Measurements from ENCODE around the gene LYRM4.

LYRM4 gene

DNA sequence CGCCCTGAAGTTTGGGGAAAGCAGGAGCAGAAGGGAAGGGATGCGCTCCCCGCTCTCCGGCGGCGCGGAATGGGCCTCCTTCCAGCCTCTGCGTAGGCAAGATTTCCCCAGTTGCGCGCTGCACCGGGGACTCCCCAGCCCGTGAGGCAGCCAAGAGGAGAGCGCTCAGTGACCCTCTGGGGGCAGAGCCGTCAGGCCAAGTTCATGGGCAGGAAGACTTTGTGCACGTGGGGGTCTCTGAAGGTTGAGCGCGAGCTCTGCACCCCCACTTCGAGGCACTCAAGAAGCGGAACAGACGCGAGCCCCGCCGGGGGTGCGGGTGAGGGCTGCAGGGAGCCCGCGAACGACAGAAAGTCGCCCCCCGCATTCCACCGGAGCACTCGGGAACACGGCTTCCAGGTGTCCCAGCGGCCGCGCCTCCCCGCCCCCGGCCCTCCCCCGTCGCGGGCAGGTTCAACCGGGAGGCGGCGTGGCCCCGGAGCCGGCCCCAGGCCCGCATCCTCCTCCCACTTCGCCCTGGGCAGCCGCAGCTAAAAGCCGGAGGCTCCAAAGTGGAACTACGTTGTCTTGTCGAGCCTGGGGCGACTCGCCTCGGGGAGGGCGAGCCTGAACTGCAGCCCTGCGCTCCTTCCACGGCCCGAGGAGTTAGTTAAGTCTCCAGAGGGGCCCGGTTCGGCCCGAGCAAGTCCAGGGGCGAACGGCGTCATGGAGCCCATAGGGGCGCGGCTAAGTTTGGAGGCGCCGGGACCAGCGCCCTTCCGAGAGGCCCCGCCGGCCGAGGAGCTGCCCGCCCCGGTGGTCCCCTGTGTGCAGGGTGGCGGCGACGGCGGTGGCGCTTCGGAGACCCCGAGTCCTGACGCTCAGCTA lies 175.7 kb downstream of the LYRM4 start, which contains the start of gene PPP1R3G:
Gene PPP1R3G, plus strand, starts transcription at position 561 of the 867 bp plus-strand sequence. Its CDS starts 145 bp downstream, at position 706.
- Histone ChIP-seq H4K91ac (ENCODE audit: low read length) (peak within 1 kb of the TSS; percentile 84), H3K27ac (ENCODE audit: low read length, poor library complexity, severe bottlenecking) (no peak within 1 kb of the TSS), H3K27me3 (ENCODE audit: control insufficient read depth in 1 of 2, insufficient read depth in 1 of 2, low read length in 2 of 2) (peaks cover 3 to 15% of the 10 kb centered on the region in 2 experiments), H4K8ac (ENCODE audit: low read length) (peak within 1 kb of the TSS; percentile 98), H3K4ac (ENCODE audit: low read depth in 1 of 2, low read length in 2 of 2) (peak within 1 kb of the TSS; percentile 77 to 91), H2AK5ac (ENCODE audit: low read length, severe bottlenecking) (no peak within 1 kb of the TSS), H2BK5ac (ENCODE audit: low read depth, low read length, poor library complexity, severe bottlenecking) (no peak within 1 kb of the TSS), H3K79me1 (replicated peaks; ENCODE audit: low read length, poor library complexity, severe bottlenecking) (peaks cover 1% of the 10 kb centered on the region), H2BK15ac (ENCODE audit: low read depth, poor library complexity, severe bottlenecking) (peak within 1 kb of the TSS; percentile 98), H2AFZ (ENCODE audit: low read depth, low read length) (peak within 1 kb of the TSS; percentile 74), H3K23ac (ENCODE audit: low read length in 2 of 2) (peak within 1 kb of the TSS in 1 of 2 experiments; percentile 78), H3K4me1 (ENCODE audit: control insufficient read depth, insufficient read depth, low read depth, low read length) (peaks cover 30% of the 10 kb centered on the region), H3K9ac (ENCODE audit: low read length) (peak within 1 kb of the TSS; percentile 83), H3K14ac (ENCODE audit: low read length in 2 of 2) (peak within 1 kb of the TSS in 1 of 2 experiments; percentile 83), H3K18ac (ENCODE audit: low read depth in 1 of 2, low read length in 2 of 2) (peak within 1 kb of the TSS; percentile 81 to 83), H3K36me3 (ENCODE audit: control insufficient read depth in 1 of 2, insufficient read depth in 2 of 2, low read depth in 1 of 2, low read length in 2 of 2) (no peaks in the 10 kb centered on the region), H2BK120ac (ENCODE audit: low read depth, low read length) (peak within 1 kb of the TSS; percentile 76), H3K4me3 (ENCODE audit: insufficient read depth in 1 of 2, low read depth in 1 of 2, low read length in 2 of 2) (peak within 1 kb of the TSS; percentile 64 to 82), H2BK12ac (ENCODE audit: low read length in 2 of 2) (peak within 1 kb of the TSS; percentile 72 to 93), H3K9me3 (ENCODE audit: control insufficient read depth, low read length) (no peaks in the 10 kb centered on the region), H3K4me2 (ENCODE audit: low read length, poor library complexity, severe bottlenecking) (peak within 1 kb of the TSS; percentile 84)
- peak; percentile 80 for DNase-seq
- 1% methylated on average over 70 of the region's 83 CpGs for WGBS

DNA sequence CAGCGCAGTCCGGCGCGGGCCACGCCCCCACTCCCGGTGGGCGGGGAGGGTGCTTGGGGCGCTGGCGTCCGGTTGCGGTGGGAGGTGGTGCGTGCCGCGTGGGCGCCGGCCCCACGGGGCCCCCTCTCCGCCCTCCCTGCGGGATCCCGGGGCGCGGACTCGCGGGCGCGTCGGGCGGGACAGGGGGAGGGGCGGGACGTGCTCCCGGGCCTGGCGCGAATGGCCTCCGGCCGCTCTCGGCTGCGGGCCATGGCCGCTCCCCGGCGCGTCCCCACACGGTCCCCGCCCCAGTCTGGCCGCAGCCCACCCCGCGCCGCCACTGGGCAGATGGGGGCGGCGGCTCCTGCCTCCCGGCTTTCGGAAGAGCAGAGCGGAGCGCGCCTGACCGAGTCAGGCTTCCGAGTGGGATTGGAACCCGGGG lies 176.4 kb downstream of the LYRM4 start:
- Histone ChIP-seq H3K79me1 (replicated peaks; ENCODE audit: low read length, poor library complexity, severe bottlenecking) (peaks cover 1% of the 10 kb centered on the region), H3K23ac (ENCODE audit: low read length in 2 of 2) (peak overlapping the region in 1 of 2 experiments; percentile 78), H3K36me3 (ENCODE audit: control insufficient read depth in 1 of 2, insufficient read depth in 2 of 2, low read depth in 1 of 2, low read length in 2 of 2) (no peaks in the 10 kb centered on the region), H3K27me3 (ENCODE audit: control insufficient read depth in 1 of 2, insufficient read depth in 1 of 2, low read length in 2 of 2) (peaks cover 3 to 15% of the 10 kb centered on the region in 2 experiments), H2AFZ (ENCODE audit: low read depth, low read length) (no peak overlapping the region), H4K8ac (ENCODE audit: low read length) (peak overlapping the region; percentile 98), H3K27ac (ENCODE audit: low read length, poor library complexity, severe bottlenecking) (no peak overlapping the region), H2BK120ac (ENCODE audit: low read depth, low read length) (peak overlapping the region; percentile 76), H3K4me2 (ENCODE audit: low read length, poor library complexity, severe bottlenecking) (peak overlapping the region; percentile 84), H4K91ac (ENCODE audit: low read length) (peak overlapping the region; percentile 84), H3K4me1 (ENCODE audit: control insufficient read depth, insufficient read depth, low read depth, low read length) (peaks cover 30% of the 10 kb centered on the region), H3K9me3 (ENCODE audit: control insufficient read depth, low read length) (no peaks in the 10 kb centered on the region), H3K4ac (ENCODE audit: low read depth in 1 of 2, low read length in 2 of 2) (peak overlapping the region; percentile 60 to 91), H2BK15ac (ENCODE audit: low read depth, poor library complexity, severe bottlenecking) (peak overlapping the region; percentile 98), H3K9ac (ENCODE audit: low read length) (peak overlapping the region; percentile 83), H2AK5ac (ENCODE audit: low read length, severe bottlenecking) (no peak overlapping the region), H3K4me3 (ENCODE audit: insufficient read depth in 1 of 2, low read depth in 1 of 2, low read length in 2 of 2) (peak overlapping the region; percentile 64 to 82), H2BK5ac (ENCODE audit: low read depth, low read length, poor library complexity, severe bottlenecking) (no peak overlapping the region), H3K18ac (ENCODE audit: low read depth in 1 of 2, low read length in 2 of 2) (peak overlapping the region; percentile 76 to 83), H3K14ac (ENCODE audit: low read length in 2 of 2) (peak overlapping the region in 1 of 2 experiments; percentile 0), H2BK12ac (ENCODE audit: low read length in 2 of 2) (peak overlapping the region; percentile 72 to 93)
- no peak for DNase-seq
- 1% methylated on average over 43 of the region's 57 CpGs for WGBS

DNA sequence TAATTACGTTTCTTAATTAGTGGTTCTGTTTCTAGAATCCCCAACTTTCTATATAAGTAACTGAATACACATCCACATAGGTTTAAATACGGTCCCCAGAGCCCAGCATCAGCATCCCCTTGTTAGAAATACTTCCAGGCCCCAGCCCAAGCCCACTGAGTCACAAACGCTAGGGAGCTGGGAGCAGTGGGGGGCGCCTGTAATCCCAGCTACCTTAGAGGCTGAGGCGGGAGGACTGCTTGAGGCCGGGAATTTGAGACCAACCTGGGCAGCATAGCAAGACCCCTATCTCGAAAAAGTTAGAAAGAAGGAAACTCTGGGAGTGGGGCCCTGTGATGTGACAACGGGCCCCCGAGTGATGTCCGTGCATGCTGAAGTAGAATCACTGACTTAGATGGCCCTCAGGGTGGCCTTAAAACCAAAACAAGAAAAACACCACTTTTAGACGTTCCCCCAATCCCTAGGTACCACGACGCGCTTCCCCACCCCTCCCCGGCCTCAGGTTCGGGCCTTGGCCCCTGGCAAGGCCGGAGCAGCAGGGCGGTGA lies 176.9 kb downstream of the LYRM4 start:
- no peak overlapping the region for H2BK5ac ChIP-seq (ENCODE audit: low read depth, low read length, poor library complexity, severe bottlenecking)
- H3K36me3 ChIP-seq (ENCODE audit: control insufficient read depth in 1 of 2, insufficient read depth in 2 of 2, low read depth in 1 of 2, low read length in 2 of 2), result no peaks in the 10 kb centered on the region
- no peak overlapping the region for H3K14ac ChIP-seq (ENCODE audit: low read length in 2 of 2)
- H2BK120ac ChIP-seq (ENCODE audit: low read depth, low read length), result peak overlapping the region; percentile 76
- peak overlapping the region; percentile 98 for H4K8ac ChIP-seq (ENCODE audit: low read length)
- peak overlapping the region; percentile 98 for H2BK15ac ChIP-seq (ENCODE audit: low read depth, poor library complexity, severe bottlenecking)
- no peak for DNase-seq
- peak overlapping the region; percentile 83 for H3K9ac ChIP-seq (ENCODE audit: low read length)
- H3K4ac ChIP-seq (ENCODE audit: low read depth in 1 of 2, low read length in 2 of 2), result peak overlapping the region; percentile 56 to 91
- H3K27ac ChIP-seq (ENCODE audit: low read length, poor library complexity, severe bottlenecking), result no peak overlapping the region
- H2AFZ ChIP-seq (ENCODE audit: low read depth, low read length), result no peak overlapping the region
- 62% methylated on average over 18 of the region's 18 CpGs for WGBS
- H3K4me1 ChIP-seq (ENCODE audit: control insufficient read depth, insufficient read depth, low read depth, low read length), result peaks cover 30% of the 10 kb centered on the region
- peak overlapping the region; percentile 76 to 83 for H3K18ac ChIP-seq (ENCODE audit: low read depth in 1 of 2, low read length in 2 of 2)
- H3K79me1 ChIP-seq (replicated peaks; ENCODE audit: low read length, poor library complexity, severe bottlenecking), result peaks cover 1% of the 10 kb centered on the region
- H3K4me2 ChIP-seq (ENCODE audit: low read length, poor library complexity, severe bottlenecking), result peak overlapping the region; percentile 84
- H3K27me3 ChIP-seq (ENCODE audit: control insufficient read depth in 1 of 2, insufficient read depth in 1 of 2, low read length in 2 of 2), result peaks cover 3 to 15% of the 10 kb centered on the region in 2 experiments
- no peak overlapping the region for H2AK5ac ChIP-seq (ENCODE audit: low read length, severe bottlenecking)
- peak overlapping the region in 1 of 2 experiments; percentile 78 for H3K23ac ChIP-seq (ENCODE audit: low read length in 2 of 2)
- peak overlapping the region in 1 of 2 experiments; percentile 93 for H2BK12ac ChIP-seq (ENCODE audit: low read length in 2 of 2)
- no peaks in the 10 kb centered on the region for H3K9me3 ChIP-seq (ENCODE audit: control insufficient read depth, low read length)
- H3K4me3 ChIP-seq (ENCODE audit: insufficient read depth in 1 of 2, low read depth in 1 of 2, low read length in 2 of 2), result peak overlapping the region; percentile 64 to 82
- H4K91ac ChIP-seq (ENCODE audit: low read length), result peak overlapping the region; percentile 84

GRCh38 chr6:5083307-5083583 lies 177.5 kb downstream of the LYRM4 start:
- H2BK120ac ChIP-seq (ENCODE audit: low read depth, low read length), result no peak overlapping the region
- no peak overlapping the region for H4K91ac ChIP-seq (ENCODE audit: low read length)
- peak overlapping the region in 1 of 2 experiments; percentile 30 for H2BK12ac ChIP-seq (ENCODE audit: low read length in 2 of 2)
- no peak overlapping the region for H2BK15ac ChIP-seq (ENCODE audit: low read depth, poor library complexity, severe bottlenecking)
- H2BK5ac ChIP-seq (ENCODE audit: low read depth, low read length, poor library complexity, severe bottlenecking), result no peak overlapping the region
- H4K8ac ChIP-seq (ENCODE audit: low read length), result no peak overlapping the region
- no peaks in the 10 kb centered on the region for H3K9me3 ChIP-seq (ENCODE audit: control insufficient read depth, low read length)
- H3K14ac ChIP-seq (ENCODE audit: low read length in 2 of 2), result no peak overlapping the region
- H3K4me3 ChIP-seq (ENCODE audit: insufficient read depth in 1 of 2, low read depth in 1 of 2, low read length in 2 of 2), result no peak overlapping the region
- no peak overlapping the region for H2AFZ ChIP-seq (ENCODE audit: low read depth, low read length)
- H3K27me3 ChIP-seq (ENCODE audit: control insufficient read depth in 1 of 2, insufficient read depth in 1 of 2, low read length in 2 of 2), result peaks cover 3 to 15% of the 10 kb centered on the region in 2 experiments
- no peak overlapping the region for H3K9ac ChIP-seq (ENCODE audit: low read length)
- no peak overlapping the region for H3K18ac ChIP-seq (ENCODE audit: low read depth in 1 of 2, low read length in 2 of 2)
- no peak overlapping the region for H3K4me2 ChIP-seq (ENCODE audit: low read length, poor library complexity, severe bottlenecking)
- H3K79me1 ChIP-seq (replicated peaks; ENCODE audit: low read length, poor library complexity, severe bottlenecking), result peaks cover 1% of the 10 kb centered on the region
- no peak overlapping the region for H2AK5ac ChIP-seq (ENCODE audit: low read length, severe bottlenecking)
- no peaks in the 10 kb centered on the region for H3K36me3 ChIP-seq (ENCODE audit: control insufficient read depth in 1 of 2, insufficient read depth in 2 of 2, low read depth in 1 of 2, low read length in 2 of 2)
- DNase-seq, result no peak
- H3K4ac ChIP-seq (ENCODE audit: low read depth in 1 of 2, low read length in 2 of 2), result no peak overlapping the region
- WGBS, result 68% methylated on average over 3 of the region's 4 CpGs
- H3K4me1 ChIP-seq (ENCODE audit: control insufficient read depth, insufficient read depth, low read depth, low read length), result peaks cover 30% of the 10 kb centered on the region
- H3K27ac ChIP-seq (ENCODE audit: low read length, poor library complexity, severe bottlenecking), result no peak overlapping the region
- no peak overlapping the region for H3K23ac ChIP-seq (ENCODE audit: low read length in 2 of 2)

Measured in mesenchymal stem cell (in vitro differentiated cells and primary cell).